Measurements from ENCODE around the gene MISP3. TPM values are rescaled to one million over a fixed set of nuclear protein-coding genes. Genes with fewer than 3 reads are reported as not detected.

Gene MISP3
- total and polyA plus RNA-seq, 2 experiments from 2014 or later = 1.9 to 2.4 TPM

GRCh38 chr19:14066134-14066533 lies 6.5 kb upstream of the MISP3 start:
- Histone ChIP-seq H3K36me3 (ENCODE audit: insufficient read depth) (no peaks in the 10 kb centered on the region), H3K4me1 (ENCODE audit: insufficient read depth) (0 out of 2 replicates have a peak, but pooled peaks cover 2% of the 10 kb centered on the region), H2AFZ (no peak overlapping the region), H3K27me3 (ENCODE audit: insufficient read depth) (peaks cover 8% of the 10 kb centered on the region; the same call in 1 of the 2 replicates), H3K9me2 (ENCODE audit: insufficient read depth) (no peaks in the 10 kb centered on the region), H3K79me2 (replicated peaks; ENCODE audit: insufficient read depth) (no peaks in the 10 kb centered on the region), H3K4me2 (no peak overlapping the region), H3F3A (replicated peaks; ENCODE audit: low read depth) (0 out of 2 replicates have a peak, but pooled peaks cover 8% of the 10 kb centered on the region), H3K4me3 (no peak overlapping the region), H3K27ac (ENCODE audit: low read depth) (no peak overlapping the region), H4K20me1 (replicated peaks; ENCODE audit: insufficient read depth) (no peaks in the 10 kb centered on the region)
- no peak for TF ChIP-seq ZNF114 (CRISPR knock-in tag; IDR thresholded peaks at IDR 0.05)
- TF ChIP-seq EZH2 (IDR thresholded peaks at IDR 0.05; ENCODE audit: low read depth, unreplicated experiment) = no peak
- TF ChIP-seq, protein P1, sequence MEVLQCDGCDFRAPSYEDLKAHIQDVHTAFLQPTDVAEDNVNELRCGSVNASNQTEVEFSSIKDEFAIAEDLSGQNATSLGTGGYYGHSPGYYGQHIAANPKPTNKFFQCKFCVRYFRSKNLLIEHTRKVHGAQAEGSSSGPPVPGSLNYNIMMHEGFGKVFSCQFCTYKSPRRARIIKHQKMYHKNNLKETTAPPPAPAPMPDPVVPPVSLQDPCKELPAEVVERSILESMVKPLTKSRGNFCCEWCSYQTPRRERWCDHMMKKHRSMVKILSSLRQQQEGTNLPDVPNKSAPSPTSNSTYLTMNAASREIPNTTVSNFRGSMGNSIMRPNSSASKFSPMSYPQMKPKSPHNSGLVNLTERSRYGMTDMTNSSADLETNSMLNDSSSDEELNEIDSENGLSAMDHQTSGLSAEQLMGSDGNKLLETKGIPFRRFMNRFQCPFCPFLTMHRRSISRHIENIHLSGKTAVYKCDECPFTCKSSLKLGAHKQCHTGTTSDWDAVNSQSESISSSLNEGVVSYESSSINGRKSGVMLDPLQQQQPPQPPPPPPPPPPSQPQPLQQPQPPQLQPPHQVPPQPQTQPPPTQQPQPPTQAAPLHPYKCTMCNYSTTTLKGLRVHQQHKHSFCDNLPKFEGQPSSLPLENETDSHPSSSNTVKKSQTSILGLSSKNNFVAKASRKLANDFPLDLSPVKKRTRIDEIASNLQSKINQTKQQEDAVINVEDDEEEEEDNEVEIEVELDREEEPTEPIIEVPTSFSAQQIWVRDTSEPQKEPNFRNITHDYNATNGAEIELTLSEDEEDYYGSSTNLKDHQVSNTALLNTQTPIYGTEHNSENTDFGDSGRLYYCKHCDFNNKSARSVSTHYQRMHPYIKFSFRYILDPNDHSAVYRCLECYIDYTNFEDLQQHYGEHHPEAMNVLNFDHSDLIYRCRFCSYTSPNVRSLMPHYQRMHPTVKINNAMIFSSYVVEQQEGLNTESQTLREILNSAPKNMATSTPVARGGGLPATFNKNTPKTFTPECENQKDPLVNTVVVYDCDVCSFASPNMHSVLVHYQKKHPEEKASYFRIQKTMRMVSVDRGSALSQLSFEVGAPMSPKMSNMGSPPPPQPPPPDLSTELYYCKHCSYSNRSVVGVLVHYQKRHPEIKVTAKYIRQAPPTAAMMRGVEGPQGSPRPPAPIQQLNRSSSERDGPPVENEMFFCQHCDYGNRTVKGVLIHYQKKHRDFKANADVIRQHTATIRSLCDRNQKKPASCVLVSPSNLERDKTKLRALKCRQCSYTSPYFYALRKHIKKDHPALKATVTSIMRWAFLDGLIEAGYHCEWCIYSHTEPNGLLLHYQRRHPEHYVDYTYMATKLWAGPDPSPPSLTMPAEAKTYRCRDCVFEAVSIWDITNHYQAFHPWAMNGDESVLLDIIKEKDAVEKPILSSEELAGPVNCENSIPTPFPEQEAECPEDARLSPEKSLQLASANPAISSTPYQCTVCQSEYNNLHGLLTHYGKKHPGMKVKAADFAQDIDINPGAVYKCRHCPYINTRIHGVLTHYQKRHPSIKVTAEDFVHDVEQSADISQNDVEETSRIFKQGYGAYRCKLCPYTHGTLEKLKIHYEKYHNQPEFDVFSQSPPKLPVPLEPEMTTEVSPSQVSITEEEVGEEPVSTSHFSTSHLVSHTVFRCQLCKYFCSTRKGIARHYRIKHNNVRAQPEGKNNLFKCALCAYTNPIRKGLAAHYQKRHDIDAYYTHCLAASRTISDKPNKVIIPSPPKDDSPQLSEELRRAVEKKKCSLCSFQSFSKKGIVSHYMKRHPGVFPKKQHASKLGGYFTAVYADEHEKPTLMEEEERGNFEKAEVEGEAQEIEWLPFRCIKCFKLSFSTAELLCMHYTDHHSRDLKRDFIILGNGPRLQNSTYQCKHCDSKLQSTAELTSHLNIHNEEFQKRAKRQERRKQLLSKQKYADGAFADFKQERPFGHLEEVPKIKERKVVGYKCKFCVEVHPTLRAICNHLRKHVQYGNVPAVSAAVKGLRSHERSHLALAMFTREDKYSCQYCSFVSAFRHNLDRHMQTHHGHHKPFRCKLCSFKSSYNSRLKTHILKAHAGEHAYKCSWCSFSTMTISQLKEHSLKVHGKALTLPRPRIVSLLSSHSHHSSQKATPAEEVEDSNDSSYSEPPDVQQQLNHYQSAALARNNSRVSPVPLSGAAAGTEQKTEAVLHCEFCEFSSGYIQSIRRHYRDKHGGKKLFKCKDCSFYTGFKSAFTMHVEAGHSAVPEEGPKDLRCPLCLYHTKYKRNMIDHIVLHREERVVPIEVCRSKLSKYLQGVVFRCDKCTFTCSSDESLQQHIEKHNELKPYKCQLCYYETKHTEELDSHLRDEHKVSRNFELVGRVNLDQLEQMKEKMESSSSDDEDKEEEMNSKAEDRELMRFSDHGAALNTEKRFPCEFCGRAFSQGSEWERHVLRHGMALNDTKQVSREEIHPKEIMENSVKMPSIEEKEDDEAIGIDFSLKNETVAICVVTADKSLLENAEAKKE (CRISPR knock-in tag; IDR thresholded peaks at IDR 0.05) = no peak
- no peak for TF ChIP-seq STAT1 (IDR thresholded peaks at IDR 0.05; ENCODE audit: unreplicated experiment)
- no peak for TF ChIP-seq CREB1 (CRISPR knock-in tag; IDR thresholded peaks at IDR 0.05; ENCODE audit: low read depth)
- no peak for TF ChIP-seq ZNF331 (CRISPR knock-in tag; IDR thresholded peaks at IDR 0.05; ENCODE audit: low read depth)
- TF ChIP-seq, protein P2, sequence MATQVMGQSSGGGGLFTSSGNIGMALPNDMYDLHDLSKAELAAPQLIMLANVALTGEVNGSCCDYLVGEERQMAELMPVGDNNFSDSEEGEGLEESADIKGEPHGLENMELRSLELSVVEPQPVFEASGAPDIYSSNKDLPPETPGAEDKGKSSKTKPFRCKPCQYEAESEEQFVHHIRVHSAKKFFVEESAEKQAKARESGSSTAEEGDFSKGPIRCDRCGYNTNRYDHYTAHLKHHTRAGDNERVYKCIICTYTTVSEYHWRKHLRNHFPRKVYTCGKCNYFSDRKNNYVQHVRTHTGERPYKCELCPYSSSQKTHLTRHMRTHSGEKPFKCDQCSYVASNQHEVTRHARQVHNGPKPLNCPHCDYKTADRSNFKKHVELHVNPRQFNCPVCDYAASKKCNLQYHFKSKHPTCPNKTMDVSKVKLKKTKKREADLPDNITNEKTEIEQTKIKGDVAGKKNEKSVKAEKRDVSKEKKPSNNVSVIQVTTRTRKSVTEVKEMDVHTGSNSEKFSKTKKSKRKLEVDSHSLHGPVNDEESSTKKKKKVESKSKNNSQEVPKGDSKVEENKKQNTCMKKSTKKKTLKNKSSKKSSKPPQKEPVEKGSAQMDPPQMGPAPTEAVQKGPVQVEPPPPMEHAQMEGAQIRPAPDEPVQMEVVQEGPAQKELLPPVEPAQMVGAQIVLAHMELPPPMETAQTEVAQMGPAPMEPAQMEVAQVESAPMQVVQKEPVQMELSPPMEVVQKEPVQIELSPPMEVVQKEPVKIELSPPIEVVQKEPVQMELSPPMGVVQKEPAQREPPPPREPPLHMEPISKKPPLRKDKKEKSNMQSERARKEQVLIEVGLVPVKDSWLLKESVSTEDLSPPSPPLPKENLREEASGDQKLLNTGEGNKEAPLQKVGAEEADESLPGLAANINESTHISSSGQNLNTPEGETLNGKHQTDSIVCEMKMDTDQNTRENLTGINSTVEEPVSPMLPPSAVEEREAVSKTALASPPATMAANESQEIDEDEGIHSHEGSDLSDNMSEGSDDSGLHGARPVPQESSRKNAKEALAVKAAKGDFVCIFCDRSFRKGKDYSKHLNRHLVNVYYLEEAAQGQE (IDR thresholded peaks at IDR 0.05; ENCODE audit: unreplicated experiment) = no peak
- TF ChIP-seq CTCF (conservative IDR thresholded peaks at IDR 0.05; ENCODE audit: low read depth in 2 of 2) = no peak
- TF ChIP-seq, protein P3, sequence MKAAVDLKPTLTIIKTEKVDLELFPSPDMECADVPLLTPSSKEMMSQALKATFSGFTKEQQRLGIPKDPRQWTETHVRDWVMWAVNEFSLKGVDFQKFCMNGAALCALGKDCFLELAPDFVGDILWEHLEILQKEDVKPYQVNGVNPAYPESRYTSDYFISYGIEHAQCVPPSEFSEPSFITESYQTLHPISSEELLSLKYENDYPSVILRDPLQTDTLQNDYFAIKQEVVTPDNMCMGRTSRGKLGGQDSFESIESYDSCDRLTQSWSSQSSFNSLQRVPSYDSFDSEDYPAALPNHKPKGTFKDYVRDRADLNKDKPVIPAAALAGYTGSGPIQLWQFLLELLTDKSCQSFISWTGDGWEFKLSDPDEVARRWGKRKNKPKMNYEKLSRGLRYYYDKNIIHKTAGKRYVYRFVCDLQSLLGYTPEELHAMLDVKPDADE (IDR thresholded peaks at IDR 0.05) = no peak
- TF ChIP-seq EZH2phosphoT487 (IDR thresholded peaks at IDR 0.05; ENCODE audit: unreplicated experiment) = no peak
- Mint-ChIP-seq H3K27ac (no peak overlapping the region), H3K9me3 (no peaks in the 10 kb centered on the region; the same call in 2 of the 3 replicates), H3K27me3 (ENCODE audit: insufficient read depth, low read depth, poor library complexity) (peaks cover 13% of the 10 kb centered on the region), H3K4me3 (no peak overlapping the region), H3K4me1 (peaks cover 5% of the 10 kb centered on the region; the same call in 2 of the 3 replicates), H3K36me3 (ENCODE audit: low read depth) (no peaks in the 10 kb centered on the region)
- ATAC-seq (no peak), DNase-seq (ENCODE audit: low spot score) (no peak)

Data from GM23338 (cell line).